Smooth muscle cell (in vitro differentiated cells): Measurements from ENCODE around the gene UGT1A3. TPM values are rescaled to one million over a fixed set of nuclear protein-coding genes. Genes with fewer than 3 reads are reported as not detected.

Source experiments
- DNase-seq: peaks from one replicate; lab custom pipeline; 2025; ENCODE audit not compliant: unreplicated experiment; lab: John Stamatoyannopoulos, UW
- H2AFZ ChIP-seq: fragments of 200-600 bp; sonication (generic); 2 replicates; pipeline ENCODE4 v1.6.0; 2016; ENCODE audit warnings: antibody characterized with exemption, low read depth, mild to moderate bottlenecking
- H3F3A ChIP-seq: fragments of 200-600 bp; sonication (generic); 2 replicates; pipeline ENCODE4 v1.6.0; 2017; ENCODE audit warnings: antibody characterized with exemption, low read depth
- H3K27ac ChIP-seq: fragments of 200-600 bp; sonication (generic); 2 replicates; pipeline ENCODE4 v1.5.1; 2016; ENCODE audit warnings: low read depth, mild to moderate bottlenecking
- H3K27me3 ChIP-seq: fragments of 200-600 bp; sonication (generic); 2 replicates; pipeline ENCODE4 v1.6.1; 2016; ENCODE audit warnings: low read depth, mild to moderate bottlenecking
- H3K36me3 ChIP-seq: fragments of 200-600 bp; sonication (generic); 2 replicates; pipeline ENCODE4 v1.5.1; 2016; ENCODE audit warnings: low read depth
- H3K4me1 ChIP-seq: fragments of 200-600 bp; sonication (generic); 2 replicates; pipeline ENCODE4 v1.5.1; 2016; ENCODE audit warnings: low read depth
- H3K4me2 ChIP-seq: fragments of 200-600 bp; sonication (generic); 2 replicates; pipeline ENCODE4 v1.6.0; 2016; ENCODE audit warnings: mild to moderate bottlenecking
- H3K4me3 ChIP-seq: fragments of 200-600 bp; sonication (generic); 2 replicates; pipeline ENCODE4 v1.5.1; 2016; ENCODE audit warnings: mild to moderate bottlenecking
- H3K79me2 ChIP-seq: fragments of 200-600 bp; sonication (generic); 2 replicates; pipeline ENCODE4 v1.6.0; 2016; ENCODE audit warnings: low read depth, mild to moderate bottlenecking
- H3K9ac ChIP-seq: fragments of 200-600 bp; sonication (generic); 2 replicates; pipeline ENCODE4 v1.6.0; 2016; ENCODE audit warnings: low read depth
- H3K9me3 ChIP-seq: fragments of 200-600 bp; sonication (generic); replicated peaks from 2 replicates; pipeline ENCODE4 v1.5.1; 2016; ENCODE audit warnings: low read depth
- H4K20me1 ChIP-seq: fragments of 200-600 bp; sonication (generic); 2 replicates; pipeline ENCODE4 v1.6.0; 2016; ENCODE audit warnings: low read depth
- WGBS: methylation state at CpG from one replicate; pipeline ENCODE4 v1.1.7; 2016; ENCODE audit warnings: low lambda C conversion rate; 5-methylcytosine and 5-hydroxymethylcytosine counted together
- polyA plus RNA-seq: library from polyadenylated mRNA; unstranded; fragments of >200 nt; fragmentation: Nextera tagmentation; extraction: Ambion mirVana; gene quantifications from 2 replicates; pipeline ENCODE4 v1.2.1, GENCODE V29; 2016
- total RNA-seq: library from RNA; depleted of rRNA; stranded (reverse); fragments of >200 nt; gene quantifications from 2 replicates; pipeline ENCODE4 v1.2.3, GENCODE V29; 2014
- TF ChIP-seq, protein P1 (sequence below): fragments of 200-600 bp; sonication (generic); IDR thresholded peaks from 2 replicates; pipeline ENCODE4 v1.5.1; 2017; ENCODE audit warnings: borderline replicate concordance, mild to moderate bottlenecking, antibody characterized with exemption; ENCODE audit not compliant: insufficient read depth, poor library complexity, severe bottlenecking

UGT1A3 gene
- total and polyA plus RNA-seq, 2 experiments from 2014 or later = not detected

GRCh38 chr2:233819884-233820773 lies 91.3 kb downstream of the UGT1A3 start:
- no peaks in the 10 kb centered on the region for H3K36me3 ChIP-seq
- no peak overlapping the region for H3K4me2 ChIP-seq
- H3K79me2 ChIP-seq = no peaks in the 10 kb centered on the region
- TF ChIP-seq, protein P1, sequence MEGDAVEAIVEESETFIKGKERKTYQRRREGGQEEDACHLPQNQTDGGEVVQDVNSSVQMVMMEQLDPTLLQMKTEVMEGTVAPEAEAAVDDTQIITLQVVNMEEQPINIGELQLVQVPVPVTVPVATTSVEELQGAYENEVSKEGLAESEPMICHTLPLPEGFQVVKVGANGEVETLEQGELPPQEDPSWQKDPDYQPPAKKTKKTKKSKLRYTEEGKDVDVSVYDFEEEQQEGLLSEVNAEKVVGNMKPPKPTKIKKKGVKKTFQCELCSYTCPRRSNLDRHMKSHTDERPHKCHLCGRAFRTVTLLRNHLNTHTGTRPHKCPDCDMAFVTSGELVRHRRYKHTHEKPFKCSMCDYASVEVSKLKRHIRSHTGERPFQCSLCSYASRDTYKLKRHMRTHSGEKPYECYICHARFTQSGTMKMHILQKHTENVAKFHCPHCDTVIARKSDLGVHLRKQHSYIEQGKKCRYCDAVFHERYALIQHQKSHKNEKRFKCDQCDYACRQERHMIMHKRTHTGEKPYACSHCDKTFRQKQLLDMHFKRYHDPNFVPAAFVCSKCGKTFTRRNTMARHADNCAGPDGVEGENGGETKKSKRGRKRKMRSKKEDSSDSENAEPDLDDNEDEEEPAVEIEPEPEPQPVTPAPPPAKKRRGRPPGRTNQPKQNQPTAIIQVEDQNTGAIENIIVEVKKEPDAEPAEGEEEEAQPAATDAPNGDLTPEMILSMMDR = no peak
- no peaks in the 10 kb centered on the region for H3F3A ChIP-seq
- 93% methylated on average over 14 of the region's 18 CpGs for WGBS
- no peak overlapping the region for H3K27ac ChIP-seq
- H3K4me1 ChIP-seq = no peaks in the 10 kb centered on the region
- no peak overlapping the region for H3K4me3 ChIP-seq
- H3K27me3 ChIP-seq = no peaks in the 10 kb centered on the region
- H3K9me3 ChIP-seq = no peaks in the 10 kb centered on the region
- no peak overlapping the region for H3K9ac ChIP-seq
- H2AFZ ChIP-seq = no peak overlapping the region
- no peak for DNase-seq
- no peaks in the 10 kb centered on the region for H4K20me1 ChIP-seq

- H3K9ac ChIP-seq = no peak overlapping the region
- 87% methylated on average over 6 of the region's 6 CpGs for WGBS
- no peak overlapping the region for H3K27ac ChIP-seq
- no peaks in the 10 kb centered on the region for H3F3A ChIP-seq
- no peaks in the 10 kb centered on the region for H3K79me2 ChIP-seq
- no peak for DNase-seq
- no peak overlapping the region for H3K4me3 ChIP-seq
- H4K20me1 ChIP-seq = no peaks in the 10 kb centered on the region
- TF ChIP-seq, protein P1 = no peak
- H2AFZ ChIP-seq = no peak overlapping the region
- H3K9me3 ChIP-seq = no peaks in the 10 kb centered on the region
- no peak overlapping the region for H3K4me2 ChIP-seq
- no peaks in the 10 kb centered on the region for H3K36me3 ChIP-seq
- no peaks in the 10 kb centered on the region for H3K27me3 ChIP-seq
- no peaks in the 10 kb centered on the region for H3K4me1 ChIP-seq
These were observed 91.9 kb downstream of the UGT1A3 start for GRCh38 chr2:233820774-233821105.

DNA sequence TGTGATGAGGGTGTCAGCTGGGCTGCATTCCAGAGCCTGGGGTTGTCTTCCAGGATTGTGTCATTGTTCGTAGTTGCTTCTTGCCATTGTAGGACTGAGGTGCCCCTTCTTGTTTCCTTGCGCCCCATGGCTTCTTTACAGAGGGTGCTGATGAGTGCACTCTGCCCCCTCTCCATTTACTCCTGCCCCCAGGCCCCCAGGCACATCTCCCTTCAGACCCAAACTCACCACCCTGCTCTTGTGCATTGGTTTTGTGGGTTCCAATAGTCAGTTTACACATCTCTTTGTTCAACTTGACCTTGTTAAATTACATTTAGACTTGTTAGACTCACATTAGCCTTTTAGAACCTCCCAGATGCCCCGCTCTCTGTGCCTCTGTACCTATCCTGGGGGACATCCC lies 92.4 kb downstream of the UGT1A3 start:
- 100% methylated on average over 3 of the region's 3 CpGs for WGBS
- H3F3A ChIP-seq = no peaks in the 10 kb centered on the region
- no peak overlapping the region for H2AFZ ChIP-seq
- H3K4me3 ChIP-seq = no peak overlapping the region
- no peaks in the 10 kb centered on the region for H3K27me3 ChIP-seq
- H3K79me2 ChIP-seq = no peaks in the 10 kb centered on the region
- TF ChIP-seq, protein P1 = no peak
- no peak overlapping the region for H3K4me2 ChIP-seq
- no peaks in the 10 kb centered on the region for H3K4me1 ChIP-seq
- no peak overlapping the region for H3K9ac ChIP-seq
- H4K20me1 ChIP-seq = no peaks in the 10 kb centered on the region
- DNase-seq = no peak
- no peak overlapping the region for H3K27ac ChIP-seq
- H3K9me3 ChIP-seq = no peaks in the 10 kb centered on the region
- no peaks in the 10 kb centered on the region for H3K36me3 ChIP-seq

DNA sequence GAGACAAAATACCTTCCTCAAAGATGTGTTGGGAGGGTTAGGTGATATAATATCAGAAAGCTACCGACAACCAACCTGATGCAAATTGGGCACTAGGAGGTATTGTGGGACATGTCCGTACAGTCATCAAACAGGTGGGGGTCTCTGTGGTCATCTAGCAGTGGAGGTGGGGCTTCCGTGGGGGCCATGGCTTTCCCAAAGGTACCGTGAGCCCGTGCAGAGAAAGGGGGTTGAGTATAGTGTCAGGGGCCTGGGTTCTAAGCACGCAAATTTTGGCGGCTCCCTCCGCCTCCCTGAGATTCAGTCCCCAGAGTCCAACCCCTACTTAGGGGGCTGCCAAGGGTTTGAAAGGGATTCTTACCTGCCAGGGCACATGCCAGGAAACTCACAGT lies 92.9 kb downstream of the UGT1A3 start:
- no peaks in the 10 kb centered on the region for H4K20me1 ChIP-seq
- TF ChIP-seq, protein P1 = no peak
- no peak overlapping the region for H2AFZ ChIP-seq
- H3K36me3 ChIP-seq = no peaks in the 10 kb centered on the region
- DNase-seq = no peak
- no peak overlapping the region for H3K9ac ChIP-seq
- H3K27ac ChIP-seq = no peak overlapping the region
- no peaks in the 10 kb centered on the region for H3F3A ChIP-seq
- no peak overlapping the region for H3K4me2 ChIP-seq
- H3K27me3 ChIP-seq = no peaks in the 10 kb centered on the region
- no peaks in the 10 kb centered on the region for H3K79me2 ChIP-seq
- H3K9me3 ChIP-seq = no peaks in the 10 kb centered on the region
- WGBS = 93% methylated on average over 8 of the region's 8 CpGs
- no peak overlapping the region for H3K4me3 ChIP-seq
- H3K4me1 ChIP-seq = no peaks in the 10 kb centered on the region
